Duodenal mucosa (tissue), 2 donors: ENCODE results near the gene GRIK1.

ENCODE experiments used
- H3K27ac ChIP-seq: one replicate; pipeline ENCODE4 v1.7.0; 2013; ENCODE audit warnings: low read depth, low read length
- H3K27me3 ChIP-seq, 2 donors: one replicate each; pipeline ENCODE4 v1.7.0; 2013; ENCODE audit warnings: low read length in 2 of 2, control low read depth in 1 of 2; ENCODE audit not compliant: insufficient read depth in 2 of 2, control insufficient read depth in 1 of 2
- H3K36me3 ChIP-seq, 2 donors: one replicate each; pipeline ENCODE4 v1.7.0; 2013; ENCODE audit warnings: low read length in 2 of 2, control low read depth in 1 of 2; ENCODE audit not compliant: insufficient read depth in 2 of 2, control insufficient read depth in 1 of 2
- H3K4me1 ChIP-seq, 2 donors: one replicate each; pipeline ENCODE4 v1.7.0; 2013; ENCODE audit warnings: low read length in 2 of 2, control low read depth in 1 of 2; ENCODE audit not compliant: insufficient read depth in 2 of 2, control insufficient read depth in 1 of 2
- H3K4me3 ChIP-seq, 2 donors: one replicate each; pipeline ENCODE4 v1.7.0; 2013; ENCODE audit warnings: low read length in 2 of 2, low read depth in 1 of 2
- H3K9ac ChIP-seq, 2 donors: one replicate each; pipeline ENCODE4 v1.7.0; 2013; ENCODE audit warnings: low read length in 2 of 2, low read depth in 1 of 2
- H3K9me3 ChIP-seq, 2 donors: one replicate each; pipeline ENCODE4 v1.7.0; 2013; ENCODE audit warnings: low read length in 2 of 2, control low read depth in 1 of 2; ENCODE audit not compliant: control insufficient read depth in 1 of 2

Gene GRIK1

DNA sequence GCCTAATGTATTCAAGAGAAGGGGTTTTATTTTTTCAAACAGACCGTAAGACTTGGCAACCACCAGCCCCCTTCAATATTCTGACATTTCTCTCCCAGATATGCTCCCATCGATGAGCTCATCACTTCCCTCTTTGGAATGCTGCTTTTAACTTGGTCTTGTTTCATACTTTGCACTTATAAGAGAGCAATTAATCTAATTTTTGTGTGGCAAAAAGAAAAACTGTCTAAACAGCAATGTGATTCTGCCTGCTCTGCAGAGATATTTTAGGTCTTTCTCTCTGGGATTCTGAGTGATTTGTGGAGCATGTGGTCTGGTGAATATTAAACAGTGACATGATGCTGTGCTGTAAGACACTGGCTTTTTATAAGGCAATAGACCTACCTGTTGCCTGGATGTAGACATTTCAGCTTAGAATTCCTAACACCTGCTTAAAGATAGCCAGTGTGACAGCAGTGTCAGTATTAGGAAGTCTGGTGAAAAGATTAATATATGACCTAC lies 356.3 kb downstream of the GRIK1 start:
- Histone ChIP-seq H3K36me3 (no peaks in the 10 kb centered on the region), H3K9ac (no peak overlapping the region), H3K27ac (no peak overlapping the region), H3K4me1 (peaks cover 4 to 12% of the 10 kb centered on the region in 2 donors), H3K27me3 (no peaks in the 10 kb centered on the region), H3K4me3 (no peak overlapping the region), H3K9me3 (no peaks in the 10 kb centered on the region)

DNA sequence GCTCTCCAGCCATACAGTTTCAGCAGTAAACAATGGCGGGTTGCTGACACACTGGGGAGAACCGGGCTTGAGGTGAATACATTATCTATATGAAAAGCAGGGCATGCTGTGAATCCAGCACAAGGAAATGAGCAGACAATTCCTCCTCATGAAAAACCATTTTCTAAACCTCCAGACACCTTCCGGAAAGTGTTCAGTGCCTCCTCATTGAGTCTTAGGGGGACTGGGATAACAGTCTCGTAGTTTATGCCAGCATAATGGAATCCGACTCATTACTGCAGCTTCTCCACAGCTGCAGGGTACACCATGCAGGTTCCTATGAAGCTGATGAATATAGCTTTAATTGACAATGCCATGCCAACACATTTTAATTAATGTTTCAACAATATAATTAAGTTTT lies 356.9 kb downstream of the GRIK1 start:
- Histone ChIP-seq H3K27ac (no peak overlapping the region), H3K9me3 (no peaks in the 10 kb centered on the region), H3K36me3 (no peaks in the 10 kb centered on the region), H3K27me3 (no peaks in the 10 kb centered on the region), H3K4me1 (peaks cover 4 to 17% of the 10 kb centered on the region in 2 donors), H3K9ac (no peak overlapping the region), H3K4me3 (no peak overlapping the region)

GRCh38 chr21:29581393-29581792 lies 358.4 kb downstream of the GRIK1 start:
- H3K9ac ChIP-seq, result no peak overlapping the region

DNA sequence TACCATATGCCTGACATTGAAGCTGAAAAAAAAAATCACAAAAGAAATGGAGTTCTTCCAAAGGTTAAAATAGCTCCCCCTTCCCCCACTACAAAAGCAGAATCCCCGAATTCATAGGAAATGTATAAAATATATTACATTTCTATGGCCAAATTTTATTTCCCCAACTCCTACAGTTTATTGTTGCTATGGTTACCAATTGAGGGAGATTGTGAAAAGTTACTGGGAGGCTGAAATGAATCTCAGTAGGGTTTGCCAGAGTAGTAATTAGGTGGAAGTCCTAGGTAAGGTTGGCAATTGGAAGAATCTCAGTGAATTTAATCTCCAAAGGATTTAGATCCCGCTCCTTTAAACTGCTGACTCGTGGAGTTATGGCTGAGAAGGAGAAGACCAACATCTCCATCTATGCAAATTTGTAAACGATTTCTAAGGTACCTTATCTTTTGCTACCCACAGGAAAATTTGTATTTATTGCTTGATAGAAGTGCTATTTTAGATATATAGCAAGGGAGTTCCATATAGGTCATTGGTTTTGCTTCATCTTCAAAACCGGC lies 359.0 kb downstream of the GRIK1 start:
- peak overlapping the region; percentile 56 to 65 for H3K4me3 ChIP-seq
- H3K27me3 ChIP-seq, result no peaks in the 10 kb centered on the region
- H3K9ac ChIP-seq, result no peak overlapping the region
- H3K4me1 ChIP-seq, result peaks cover 4 to 17% of the 10 kb centered on the region in 2 donors
- H3K27ac ChIP-seq, result no peak overlapping the region
- H3K36me3 ChIP-seq, result no peaks in the 10 kb centered on the region
- no peaks in the 10 kb centered on the region for H3K9me3 ChIP-seq

More at GRCh38 chr21:29581393-29581792, 358.4 kb downstream of the GRIK1 start:
- no peaks in the 10 kb centered on the region for H3K9me3 ChIP-seq
- no peaks in the 10 kb centered on the region for H3K36me3 ChIP-seq
- peaks cover 4 to 17% of the 10 kb centered on the region in 2 donors for H3K4me1 ChIP-seq
- peak overlapping the region; percentile 56 to 65 for H3K4me3 ChIP-seq
- no peak overlapping the region for H3K27ac ChIP-seq
- no peaks in the 10 kb centered on the region for H3K27me3 ChIP-seq

GRCh38 chr21:29578306-29578705 lies 361.5 kb downstream of the GRIK1 start:
- H3K9ac ChIP-seq, result no peak overlapping the region
- H3K4me3 ChIP-seq, result no peak overlapping the region
- no peaks in the 10 kb centered on the region for H3K36me3 ChIP-seq
- no peaks in the 10 kb centered on the region for H3K9me3 ChIP-seq
- no peaks in the 10 kb centered on the region for H3K27me3 ChIP-seq
- H3K27ac ChIP-seq, result no peak overlapping the region
- peaks cover 4 to 13% of the 10 kb centered on the region in 2 donors for H3K4me1 ChIP-seq

DNA sequence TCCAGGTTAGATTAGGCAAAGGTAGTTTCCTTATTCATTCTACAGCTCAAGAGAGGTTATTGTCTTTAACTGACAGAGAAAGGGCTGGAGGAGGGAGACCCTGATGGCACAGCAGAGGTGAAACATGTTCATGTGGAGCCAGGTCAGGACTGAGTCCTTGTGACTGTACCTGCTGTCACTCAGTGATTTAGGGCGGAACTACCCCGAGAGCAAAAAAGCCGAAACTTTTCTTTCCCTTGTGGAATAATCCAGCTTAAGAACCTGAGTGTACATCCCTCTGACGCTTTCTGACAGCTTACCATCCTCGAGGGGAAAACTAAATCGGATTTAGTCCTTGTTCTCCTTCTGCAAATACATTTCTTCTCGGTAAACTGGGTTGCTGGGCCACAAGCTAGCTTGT lies 367.8 kb downstream of the GRIK1 start:
- H3K9ac ChIP-seq, result no peak overlapping the region
- H3K27me3 ChIP-seq, result no peaks in the 10 kb centered on the region
- no peak overlapping the region for H3K27ac ChIP-seq
- H3K4me3 ChIP-seq, result no peak overlapping the region
- no peaks in the 10 kb centered on the region for H3K9me3 ChIP-seq
- H3K4me1 ChIP-seq, result no peaks in the 10 kb centered on the region
- H3K36me3 ChIP-seq, result no peaks in the 10 kb centered on the region

- Histone ChIP-seq H3K9me3 (no peaks in the 10 kb centered on the region), H3K36me3 (no peaks in the 10 kb centered on the region), H3K27me3 (no peaks in the 10 kb centered on the region), H3K4me3 (no peak overlapping the region), H3K4me1 (no peaks in the 10 kb centered on the region), H3K27ac (no peak overlapping the region), H3K9ac (no peak overlapping the region)
Measured at GRCh38 chr21:29568020-29568697, 371.6 kb downstream of the GRIK1 start.

DNA sequence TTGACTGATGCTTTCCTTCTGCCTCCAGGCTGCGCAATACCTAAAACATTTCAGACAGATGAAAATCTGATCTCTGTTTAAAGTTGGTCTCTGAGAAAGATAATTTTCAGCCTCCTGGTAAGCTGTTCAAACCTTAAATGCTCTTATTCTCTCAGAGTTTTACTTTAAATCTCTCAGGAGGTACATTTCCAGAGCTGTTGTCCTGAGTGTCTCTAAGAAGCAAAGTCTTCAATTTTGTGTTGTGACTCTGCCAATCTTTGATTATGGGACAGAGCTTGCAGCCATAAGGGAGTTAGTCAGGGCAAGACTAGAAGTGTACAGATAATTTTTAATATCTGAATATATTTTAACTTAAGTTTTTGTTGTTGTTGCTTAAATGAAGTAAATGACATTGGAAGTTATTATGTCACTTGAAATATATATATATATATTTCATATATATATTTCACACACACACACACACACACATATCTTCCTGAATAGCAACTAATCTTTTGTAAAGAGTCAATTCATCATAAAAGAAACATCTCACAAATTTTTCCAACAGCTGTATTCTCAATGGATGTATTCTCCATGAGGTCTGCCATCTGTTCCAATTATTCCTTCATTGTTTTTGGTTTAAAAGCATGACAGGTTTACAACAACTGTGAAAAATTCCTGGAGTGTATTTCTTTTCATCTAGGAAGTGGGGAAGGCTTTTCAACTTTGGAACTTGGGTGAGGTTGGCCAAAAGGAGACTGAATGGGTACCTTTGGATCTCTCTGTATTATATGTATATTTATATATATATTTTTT lies 381.7 kb downstream of the GRIK1 start:
- Histone ChIP-seq H3K4me1 (no peaks in the 10 kb centered on the region), H3K4me3 (no peak overlapping the region), H3K9me3 (no peaks in the 10 kb centered on the region), H3K27me3 (no peaks in the 10 kb centered on the region), H3K27ac (no peak overlapping the region), H3K9ac (no peak overlapping the region), H3K36me3 (no peaks in the 10 kb centered on the region)

DNA sequence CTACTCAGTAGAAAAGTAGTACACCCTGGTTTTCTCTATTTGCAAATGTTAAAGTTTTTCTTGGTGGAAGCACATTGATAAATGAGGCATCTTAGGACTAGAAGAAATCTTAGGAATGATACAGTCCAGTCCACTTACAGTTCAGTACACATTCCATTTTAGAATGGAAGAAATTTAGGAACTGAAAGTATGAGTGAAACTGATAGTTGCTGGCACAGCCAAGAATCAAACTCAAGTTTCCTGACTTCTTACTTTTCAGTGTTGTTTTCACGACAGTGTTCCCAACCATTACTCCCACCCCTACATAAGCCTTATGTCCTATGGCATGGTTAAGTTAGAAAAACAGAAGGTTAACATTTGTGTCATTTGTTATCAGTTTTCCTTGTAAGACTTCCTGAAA lies 382.6 kb downstream of the GRIK1 start:
- no peaks in the 10 kb centered on the region for H3K9me3 ChIP-seq
- no peak overlapping the region for H3K9ac ChIP-seq
- H3K4me3 ChIP-seq, result no peak overlapping the region
- H3K4me1 ChIP-seq, result no peaks in the 10 kb centered on the region
- no peak overlapping the region for H3K27ac ChIP-seq
- no peaks in the 10 kb centered on the region for H3K27me3 ChIP-seq
- no peaks in the 10 kb centered on the region for H3K36me3 ChIP-seq

DNA sequence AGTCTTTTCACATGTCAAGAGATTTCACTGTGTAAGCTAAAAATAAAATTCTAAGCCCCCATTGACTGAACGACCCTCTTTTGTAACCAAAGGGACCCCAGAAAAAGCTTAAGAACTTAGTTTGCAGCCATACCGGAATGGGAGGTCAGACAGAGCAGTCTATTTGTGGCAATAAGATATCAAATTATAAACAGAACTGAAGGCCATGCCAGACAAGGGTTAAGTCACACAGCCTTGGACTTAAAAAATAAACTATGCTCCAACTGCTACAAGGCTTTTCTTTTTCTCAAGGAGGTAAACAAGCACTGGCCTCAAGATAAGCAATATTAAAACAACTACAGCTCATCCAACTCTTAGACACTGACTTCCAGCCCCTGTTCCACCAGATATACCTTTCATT lies 384.2 kb downstream of the GRIK1 start:
- Histone ChIP-seq H3K4me1 (no peaks in the 10 kb centered on the region), H3K9ac (no peak overlapping the region), H3K4me3 (no peak overlapping the region), H3K36me3 (no peaks in the 10 kb centered on the region), H3K9me3 (no peaks in the 10 kb centered on the region), H3K27ac (no peak overlapping the region), H3K27me3 (no peaks in the 10 kb centered on the region)
